GM12878 (cell line): ENCODE results near the gene MAGI1. TPM values are rescaled to one million over a fixed set of nuclear protein-coding genes. Genes with fewer than 3 reads are reported as not detected.

ENCODE experiments used
- ATAC-seq: fragments of 200-7000 bp; cut with Tn5 transposase; 3 replicates; pipeline ENCODE4 v1.9.1; 2020; ENCODE audit warnings: mild to moderate bottlenecking, moderate library complexity
- BruUV-seq: library from RNA; stranded (reverse); fragments of 400-500 nt; replicated peaks from 2 replicates; lab custom pipeline; 2021; lab: Mats Ljungman, UMichigan
- CTCF ChIA-PET: fragments of 300-600 bp; sonication (Branson Sonifier 250); formaldehyde crosslinking; extraction: SDS; loops from one replicate; lab custom pipeline; 2021; ENCODE audit warnings: inconsistent platforms; lab: Yijun Ruan, JAX
- POLR2A ChIA-PET: fragments of 350-600 bp; formaldehyde crosslinking; extraction: SDS; loops from one replicate; lab custom pipeline; 2021; ENCODE audit warnings: inconsistent platforms; lab: Charles Lee
- RAD21 ChIA-PET: fragments of 300-600 bp; sonication (Branson Sonifier 250); formaldehyde crosslinking; loops from one replicate; lab custom pipeline; 2023; ENCODE audit warnings: antibody characterized with exemption; ENCODE audit not compliant: unreplicated experiment; lab: Charles Lee
- SMC1A ChIA-PET: fragments of 300-600 bp; sonication (Branson Sonifier 250); formaldehyde crosslinking; loops from one replicate; lab custom pipeline; 2023; ENCODE audit not compliant: unreplicated experiment, uncharacterized antibody; lab: Charles Lee
- DNase-seq: peaks from one replicate; pipeline ENCODE4 v3.0.0-alpha.2; 2011; ENCODE audit warnings: low read depth, low spot score
- FAIRE-seq: peaks from 3 replicates; lab custom pipeline; 2011; peaks lifted over from hg19 to GRCh38; lab: Jason Lieb, UNC
- H2AFZ ChIP-seq: 2 replicates; pipeline ENCODE4 v1.6.0; 2011; ENCODE audit warnings: low read depth, low read length, control low read depth; ENCODE audit not compliant: control insufficient read depth
- H3K27ac ChIP-seq: 2 replicates; pipeline ENCODE4 v1.5.1; 2011; ENCODE audit warnings: control low read depth; ENCODE audit not compliant: control insufficient read depth, insufficient read depth
- H3K27me3 ChIP-seq, 2 experiments: replicated peaks in 1 of 2; 2 replicates each; pipeline versions ENCODE4 v1.6.0 to v1.6.1; 2011; ENCODE audit warnings: low read length in 1 of 2; ENCODE audit not compliant: control insufficient read depth in 2 of 2, insufficient read depth in 2 of 2
- H3K36me3 ChIP-seq, 2 experiments: 2 replicates each; pipeline ENCODE4 v1.5.1; 2011; ENCODE audit warnings: low read length in 1 of 2; ENCODE audit not compliant: control insufficient read depth in 2 of 2, insufficient read depth in 2 of 2
- H3K4me1 ChIP-seq: 2 replicates; pipeline ENCODE4 v1.6.1; 2011; ENCODE audit warnings: mild to moderate bottlenecking, low read length, moderate library complexity, mixed read lengths; ENCODE audit not compliant: control insufficient read depth, insufficient read depth
- H3K4me2 ChIP-seq: 2 replicates; pipeline ENCODE4 v1.6.0; 2011; ENCODE audit warnings: control low read depth; ENCODE audit not compliant: control insufficient read depth, insufficient read depth
- H3K4me3 ChIP-seq: fragments of 200-600 bp; sonication (generic); 2 replicates; pipeline ENCODE4 v1.5.1; 2016
- H3K79me2 ChIP-seq: 2 replicates; pipeline ENCODE4 v1.6.0; 2011; ENCODE audit warnings: low read length; ENCODE audit not compliant: control insufficient read depth, insufficient read depth
- H3K9ac ChIP-seq: 2 replicates; pipeline ENCODE4 v1.8.0; 2011; ENCODE audit warnings: low read length, control low read depth, mixed read lengths; ENCODE audit not compliant: control insufficient read depth, insufficient read depth
- H3K9me3 ChIP-seq: replicated peaks from 3 replicates; pipeline ENCODE4 v1.5.1; 2011; ENCODE audit warnings: mild to moderate bottlenecking, low read length; ENCODE audit not compliant: control insufficient read depth, insufficient read depth
- H4K20me1 ChIP-seq: 2 replicates; pipeline ENCODE4 v1.6.0; 2011; ENCODE audit not compliant: control insufficient read depth, insufficient read depth
- ASH2L ChIP-seq: fragments of 300-600, 200-600 bp; sonication (generic); IDR thresholded peaks from 2 replicates; pipeline ENCODE4 v1.6.1; 2017; ENCODE audit warnings: low read depth, mild to moderate bottlenecking, borderline replicate concordance
- BHLHE40 ChIP-seq, 2 experiments: fragments of 450-650 bp in 1 of 2; IDR thresholded peaks; 2 replicates each; pipeline ENCODE4 v1.6.1; 2011 to 2017; ENCODE audit warnings: low read depth in 2 of 2, borderline replicate concordance in 1 of 2, improper control_type of control experiment in 1 of 2, low read length in 1 of 2, mild to moderate bottlenecking in 1 of 2
- CHD1 ChIP-seq: IDR thresholded peaks from 2 replicates; pipeline ENCODE4 v1.6.1; 2012; ENCODE audit warnings: low read depth, low read length, improper control_type of control experiment
- CREM ChIP-seq: IDR thresholded peaks from 2 replicates; pipeline ENCODE4 v1.6.1; 2014; ENCODE audit warnings: antibody characterized with exemption, low read depth
- FOXM1 ChIP-seq: IDR thresholded peaks from 2 replicates; pipeline ENCODE4 v1.6.1; 2012; ENCODE audit warnings: low read depth, mild to moderate bottlenecking, inconsistent platforms, low read length, moderate library complexity
- NFXL1 ChIP-seq: fragments of 450-650 bp; IDR thresholded peaks from 2 replicates; pipeline ENCODE4 v1.6.1; 2017; ENCODE audit warnings: antibody characterized with exemption, mild to moderate bottlenecking, borderline replicate concordance
- NR2C1 ChIP-seq: fragments of 450-650 bp; IDR thresholded peaks from 2 replicates; pipeline ENCODE4 v1.6.1; 2017; ENCODE audit warnings: antibody characterized with exemption, mild to moderate bottlenecking, moderate library complexity
- SP1 ChIP-seq: IDR thresholded peaks from one replicate; pipeline ENCODE4 v1.6.1; 2011; ENCODE audit warnings: low read depth, low read length
- SUPT20H ChIP-seq: IDR thresholded peaks from 2 replicates; pipeline ENCODE4 v1.6.1; 2011; ENCODE audit warnings: low read depth, mild to moderate bottlenecking, low read length, moderate library complexity, borderline replicate concordance; ENCODE audit not compliant: control insufficient read depth
- ZNF592 ChIP-seq: fragments of 450-650 bp; IDR thresholded peaks from 2 replicates; pipeline ENCODE4 v1.6.1; 2017; ENCODE audit warnings: mild to moderate bottlenecking, moderate library complexity
- WGBS: methylation state at CpG from one replicate; pipeline ENCODE4 v1.1.6; 2016; ENCODE audit warnings: low lambda C conversion rate; ENCODE audit not compliant: insufficient replicate concordance, insufficient coverage; ENCODE audit errors: missing lambda C conversion rate; 5-methylcytosine and 5-hydroxymethylcytosine counted together
- in situ Hi-C: fragments of 300-500 bp; cut with MboI; formaldehyde crosslinking; loops from 9 replicates; pipeline ENCODE4 v1.14.3; 2018; ENCODE audit warnings: mixed read lengths
- intact Hi-C: fragments of 100-400 bp; cut with micrococcal nuclease; formaldehyde crosslinking; loops from one replicate; pipeline ENCODE4 v1.14.2; 2022; ENCODE audit not compliant: unreplicated experiment
- polyA plus RNA-seq, 11 experiments: library from polyadenylated mRNA; depleted of rRNA in 4 of 11; unstranded in 6 of 11; stranded (reverse) in 5 of 11; fragments of >200 nt; fragmentation: Nextera tagmentation in 4 of 11; fragmentation: Illumina TruSeq in 1 of 11; extraction: Ambion mirVana in 4 of 11; extraction: Trizol in 1 of 11; gene quantifications; 1 replicate in 1 of 11; 2 replicates in 10 of 11; pipeline versions ENCODE4 v1.2.1 to v1.2.3, GENCODE V29; 2011 to 2016; ENCODE audit warnings: inconsistent platforms in 2 of 11, missing spikeins in 2 of 11, low read depth in 1 of 11
- total RNA-seq, 4 experiments: library from RNA; depleted of rRNA in 3 of 4; stranded (reverse); fragments of >200 nt in 3 of 4; fragmentation: Illumina TruSeq in 1 of 4; extraction: Trizol in 1 of 4; gene quantifications; 2 replicates each; pipeline versions ENCODE4 v1.2.1 to v1.2.3, GENCODE V29; 2013 to 2021
- TF ChIP-seq, protein P1 (sequence below): fragments of 450-650 bp; IDR thresholded peaks from 2 replicates; pipeline ENCODE4 v1.6.1; 2017; ENCODE audit warnings: borderline replicate concordance
- TF ChIP-seq, protein P2 (sequence below): fragments of 450-650 bp; formaldehyde crosslinking; IDR thresholded peaks from 2 replicates; pipeline ENCODE4 v1.4.0; 2020; ENCODE audit warnings: mild to moderate bottlenecking, moderate library complexity

Gene MAGI1
- total and polyA plus RNA-seq, 10 of the 15 experiments (the other 5 are each of a cell fraction or from before 2014, with no cell fraction given), result 0.02 to 3.3 (median 0.29) TPM; not detected in 1

- no peak for TF ChIP-seq ZNF592
- TF ChIP-seq FOXM1, result no peak
- TF ChIP-seq CREM, result no peak
Observed at GRCh38 chr3:65593780-65594752, 444.7 kb downstream of the MAGI1 start (continued).

- Histone ChIP-seq H2AFZ (no peak overlapping the region), H4K20me1 (no peaks in the 10 kb centered on the region), H3K4me2 (no peak overlapping the region), H3K36me3 (no peaks in the 10 kb centered on the region), H3K9ac (no peak overlapping the region), H3K9me3 (no peaks in the 10 kb centered on the region), H3K4me1 (no peaks in the 10 kb centered on the region), H3K27me3 (no peaks in the 10 kb centered on the region), H3K4me3 (no peak overlapping the region), H3K27ac (no peak overlapping the region), H3K79me2 (no peaks in the 10 kb centered on the region)
- ChIA-PET RAD21 (no interaction called here), SMC1A (no interaction called here), CTCF (no interaction called here), POLR2A (no interaction called here)
- DNase-seq (no peak), ATAC-seq (no peak), FAIRE-seq (no peak)
- intact Hi-C loops, result no loop called here
- no TSS peak for BruUV-seq
- 62% methylated on average over 3 of the region's 3 CpGs for WGBS
- in situ Hi-C loops, result no loop called here
- TF ChIP-seq ASH2L, result no peak
- TF ChIP-seq CHD1, result no peak
- no peak for TF ChIP-seq SUPT20H
- TF ChIP-seq, protein P1, sequence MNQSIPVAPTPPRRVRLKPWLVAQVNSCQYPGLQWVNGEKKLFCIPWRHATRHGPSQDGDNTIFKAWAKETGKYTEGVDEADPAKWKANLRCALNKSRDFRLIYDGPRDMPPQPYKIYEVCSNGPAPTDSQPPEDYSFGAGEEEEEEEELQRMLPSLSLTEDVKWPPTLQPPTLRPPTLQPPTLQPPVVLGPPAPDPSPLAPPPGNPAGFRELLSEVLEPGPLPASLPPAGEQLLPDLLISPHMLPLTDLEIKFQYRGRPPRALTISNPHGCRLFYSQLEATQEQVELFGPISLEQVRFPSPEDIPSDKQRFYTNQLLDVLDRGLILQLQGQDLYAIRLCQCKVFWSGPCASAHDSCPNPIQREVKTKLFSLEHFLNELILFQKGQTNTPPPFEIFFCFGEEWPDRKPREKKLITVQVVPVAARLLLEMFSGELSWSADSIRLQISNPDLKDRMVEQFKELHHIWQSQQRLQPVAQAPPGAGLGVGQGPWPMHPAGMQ, result no peak
- TF ChIP-seq, protein P2, sequence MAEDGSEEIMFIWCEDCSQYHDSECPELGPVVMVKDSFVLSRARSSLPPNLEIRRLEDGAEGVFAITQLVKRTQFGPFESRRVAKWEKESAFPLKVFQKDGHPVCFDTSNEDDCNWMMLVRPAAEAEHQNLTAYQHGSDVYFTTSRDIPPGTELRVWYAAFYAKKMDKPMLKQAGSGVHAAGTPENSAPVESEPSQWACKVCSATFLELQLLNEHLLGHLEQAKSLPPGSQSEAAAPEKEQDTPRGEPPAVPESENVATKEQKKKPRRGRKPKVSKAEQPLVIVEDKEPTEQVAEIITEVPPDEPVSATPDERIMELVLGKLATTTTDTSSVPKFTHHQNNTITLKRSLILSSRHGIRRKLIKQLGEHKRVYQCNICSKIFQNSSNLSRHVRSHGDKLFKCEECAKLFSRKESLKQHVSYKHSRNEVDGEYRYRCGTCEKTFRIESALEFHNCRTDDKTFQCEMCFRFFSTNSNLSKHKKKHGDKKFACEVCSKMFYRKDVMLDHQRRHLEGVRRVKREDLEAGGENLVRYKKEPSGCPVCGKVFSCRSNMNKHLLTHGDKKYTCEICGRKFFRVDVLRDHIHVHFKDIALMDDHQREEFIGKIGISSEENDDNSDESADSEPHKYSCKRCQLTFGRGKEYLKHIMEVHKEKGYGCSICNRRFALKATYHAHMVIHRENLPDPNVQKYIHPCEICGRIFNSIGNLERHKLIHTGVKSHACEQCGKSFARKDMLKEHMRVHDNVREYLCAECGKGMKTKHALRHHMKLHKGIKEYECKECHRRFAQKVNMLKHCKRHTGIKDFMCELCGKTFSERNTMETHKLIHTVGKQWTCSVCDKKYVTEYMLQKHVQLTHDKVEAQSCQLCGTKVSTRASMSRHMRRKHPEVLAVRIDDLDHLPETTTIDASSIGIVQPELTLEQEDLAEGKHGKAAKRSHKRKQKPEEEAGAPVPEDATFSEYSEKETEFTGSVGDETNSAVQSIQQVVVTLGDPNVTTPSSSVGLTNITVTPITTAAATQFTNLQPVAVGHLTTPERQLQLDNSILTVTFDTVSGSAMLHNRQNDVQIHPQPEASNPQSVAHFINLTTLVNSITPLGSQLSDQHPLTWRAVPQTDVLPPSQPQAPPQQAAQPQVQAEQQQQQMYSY (CRISPR knock-in tag), result no peak
- TF ChIP-seq NR2C1, result no peak
- no peak for TF ChIP-seq BHLHE40 (IDR thresholded peaks at IDR 0.05; ENCODE audit: borderline replicate concordance in 1 of 2, low read depth in 2 of 2, low read length in 1 of 2)
- no peak for TF ChIP-seq NFXL1
- no peak for TF ChIP-seq SP1
Observed at GRCh38 chr3:65591313-65591712, 447.4 kb downstream of the MAGI1 start.
